Activated T-cell treated with anti-CD3 and anti-CD28 coated beads for 48 hours (primary cell): ENCODE measurements around the gene NUP50.

Experiments used
- DNase-seq: peaks from one replicate; pipeline ENCODE4 v3.0.0-alpha.2; 2020; ENCODE audit warnings: low read depth

NUP50 gene

DNA sequence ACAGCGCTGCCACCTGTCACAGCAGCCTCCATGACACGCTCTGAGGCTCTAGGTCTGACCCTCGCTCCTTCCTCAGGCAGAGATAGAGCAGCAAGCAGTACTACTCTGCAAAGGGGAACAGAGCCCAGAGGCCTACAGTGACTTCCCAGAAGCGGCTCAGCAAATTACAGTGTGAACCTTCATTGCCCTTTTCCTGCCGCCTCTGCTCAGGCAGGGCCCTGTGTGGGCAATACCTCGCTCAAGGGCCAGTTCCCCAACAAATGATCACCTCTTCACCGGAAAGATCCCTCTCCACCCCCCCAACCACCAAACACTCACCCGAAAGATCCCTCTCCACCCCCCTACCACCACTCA lies 64.7 kb downstream of the NUP50 start:
- no peak for DNase-seq

GRCh38 chr22:45229181-45229580 lies 65.5 kb downstream of the NUP50 start:
- no peak for DNase-seq

DNA sequence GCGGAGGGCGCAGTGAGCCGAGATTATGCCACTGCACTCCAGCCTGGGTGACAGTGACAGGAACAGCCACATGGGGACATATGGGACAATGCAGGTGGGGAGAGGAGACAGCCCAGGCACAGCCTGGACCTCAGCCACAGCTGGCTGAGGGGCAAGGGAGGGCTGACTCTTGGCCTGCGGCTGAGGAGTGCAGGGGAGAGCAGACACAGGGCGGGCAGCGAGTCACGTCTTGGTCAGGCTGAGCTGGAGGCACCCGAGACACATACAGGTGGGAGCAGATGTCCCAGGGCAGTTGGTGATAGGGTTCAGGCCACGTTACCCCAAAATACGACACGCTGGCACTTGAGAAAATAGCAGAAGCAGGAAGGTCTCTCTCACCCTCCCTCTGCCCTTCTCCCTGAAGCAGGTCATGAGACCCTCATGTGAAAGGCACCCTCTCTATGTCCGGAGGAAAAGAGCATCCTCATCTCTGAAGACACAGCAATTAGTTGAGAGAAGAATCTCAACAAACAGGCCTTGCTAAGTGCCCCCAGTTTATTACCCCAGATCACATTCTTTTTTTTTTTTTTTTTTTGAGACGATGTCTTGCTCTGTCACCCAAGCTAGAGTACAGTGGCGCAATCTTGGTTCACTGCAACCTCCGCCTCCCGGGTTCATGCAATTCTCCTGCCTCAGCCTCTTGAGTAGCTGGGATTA lies 66.4 kb downstream of the NUP50 start:
- DNase-seq, result no peak

GRCh38 chr22:45231293-45231692 lies 67.6 kb downstream of the NUP50 start:
- DNase-seq, result no peak

DNA sequence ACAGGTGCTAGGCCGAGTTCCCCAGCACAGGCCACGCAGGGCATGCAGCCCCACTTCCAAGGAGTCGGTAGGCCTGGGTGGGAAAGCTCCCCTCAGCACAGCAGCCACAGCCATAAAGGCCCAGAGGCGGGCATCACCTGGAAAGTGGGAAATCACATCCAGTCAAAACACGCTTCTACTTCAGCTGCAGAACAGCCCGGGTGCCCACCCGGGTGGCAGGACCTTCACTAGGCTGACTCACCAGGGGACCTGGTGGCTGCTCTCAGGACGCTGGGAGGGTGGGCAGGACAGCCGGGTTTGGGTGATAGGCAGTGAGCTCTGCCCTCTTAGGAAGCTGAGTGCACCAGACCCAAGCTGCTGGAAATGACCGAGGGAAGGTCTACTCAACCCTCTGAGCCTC lies 69.7 kb downstream of the NUP50 start:
- DNase-seq, result no peak

- no peak for DNase-seq
These were observed 70.1 kb downstream of the NUP50 start for GRCh38 chr22:45233827-45234226.

DNA sequence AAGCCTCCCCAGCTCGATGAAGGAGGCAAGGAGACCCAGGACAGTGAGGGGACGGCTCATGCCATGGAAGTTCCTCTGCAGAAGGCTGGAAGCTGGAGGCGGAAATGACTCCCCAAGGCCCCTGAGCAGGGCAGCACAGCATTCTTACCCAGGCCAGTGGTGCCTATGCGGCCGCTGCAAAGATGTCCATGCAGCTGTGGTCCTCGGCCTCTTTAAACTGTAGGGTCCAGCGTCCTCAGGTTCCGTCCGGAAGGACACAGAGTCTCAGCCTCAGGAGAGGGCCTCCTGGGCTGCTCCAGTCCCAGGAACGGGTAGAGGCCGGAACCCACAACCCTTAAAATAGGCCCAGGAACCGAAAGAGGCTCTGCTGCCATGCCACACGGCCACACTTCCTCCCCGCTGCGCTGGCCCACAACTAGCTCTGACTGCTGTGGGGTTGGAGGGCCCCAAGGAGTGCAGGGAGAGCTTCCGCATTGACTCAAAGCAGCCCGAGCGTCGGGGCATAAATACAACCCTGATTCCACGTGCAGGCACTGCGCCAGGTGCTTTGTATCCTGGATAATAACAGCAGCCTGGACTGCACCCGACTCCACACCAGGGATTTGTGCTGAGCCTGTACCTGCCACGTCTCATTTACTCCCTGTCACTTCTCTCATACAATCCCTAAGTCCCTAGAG lies 71.5 kb downstream of the NUP50 start:
- DNase-seq, result no peak

DNA sequence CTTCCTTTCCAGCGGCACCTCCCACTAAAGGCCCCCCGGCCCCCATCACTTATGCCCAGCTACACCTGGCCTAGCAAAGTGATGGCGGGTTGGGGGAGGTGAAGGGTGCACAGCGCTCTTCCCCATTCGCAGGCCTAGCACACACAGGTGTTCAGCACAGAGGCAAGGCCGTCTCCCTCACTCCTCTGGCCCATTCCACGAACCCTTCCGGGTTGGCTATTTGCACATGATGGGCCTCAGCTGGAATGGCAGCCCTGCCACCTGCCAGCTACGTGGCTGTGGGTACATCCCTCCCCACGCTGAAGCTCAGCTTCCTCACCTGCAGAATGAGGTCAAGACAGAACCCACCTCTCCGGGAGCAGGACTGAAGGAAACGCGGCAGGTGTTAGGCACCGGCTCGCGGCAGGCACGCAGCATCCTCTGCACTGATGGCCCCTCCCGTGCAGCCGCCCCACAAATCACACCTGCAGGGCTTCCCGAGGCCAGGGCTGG lies 72.2 kb downstream of the NUP50 start:
- no peak for DNase-seq

- no peak for DNase-seq
These were observed 73.6 kb downstream of the NUP50 start for GRCh38 chr22:45237065-45237990.
